ENCODE data around the gene CORO2A. TPM values are rescaled to one million over a fixed set of nuclear protein-coding genes. Genes with fewer than 3 reads are reported as not detected.

CORO2A gene
- total RNA-seq, 2 donors from 2014 or later, result 13.9 to 16.6 TPM

- H3K4me1 Mint-ChIP-seq, result peaks cover 58% of the 10 kb centered on the region
- H3K4me3 Mint-ChIP-seq, result no peak overlapping the region
- DNase-seq (no peak), ATAC-seq (peak; percentile 10)
- H3K27me3 Mint-ChIP-seq, result no peaks in the 10 kb centered on the region
- peak overlapping the region; percentile 67 for H3K27ac Mint-ChIP-seq
- H3K36me3 Mint-ChIP-seq (ENCODE audit: low read depth), result peaks cover 3% of the 10 kb centered on the region
- no peaks in the 10 kb centered on the region for H3K9me3 ChIP-seq (ENCODE audit: control insufficient read depth, low read length, poor library complexity, severe bottlenecking)
These were observed 24.2 kb downstream of the CORO2A start for GRCh38 chr9:98168153-98168780.

- peak overlapping the region; percentile 57 for H3K27ac Mint-ChIP-seq
- H3K36me3 Mint-ChIP-seq (ENCODE audit: low read depth), result peaks cover 3% of the 10 kb centered on the region
- H3K4me3 Mint-ChIP-seq, result no peak overlapping the region
- no peak for DNase-seq
- H3K4me1 Mint-ChIP-seq, result peaks cover 54% of the 10 kb centered on the region
- no peak for ATAC-seq
- no peaks in the 10 kb centered on the region for H3K27me3 Mint-ChIP-seq
- no peaks in the 10 kb centered on the region for H3K9me3 ChIP-seq (ENCODE audit: control insufficient read depth, low read length, poor library complexity, severe bottlenecking)
These were observed 27.5 kb downstream of the CORO2A start for GRCh38 chr9:98164912-98165311.

- H3K36me3 Mint-ChIP-seq (ENCODE audit: low read depth), result peaks cover 5% of the 10 kb centered on the region
- H3K9me3 ChIP-seq (ENCODE audit: control insufficient read depth, low read length, poor library complexity, severe bottlenecking), result no peaks in the 10 kb centered on the region
- H3K27ac Mint-ChIP-seq, result peak overlapping the region; percentile 57
- DNase-seq, result no peak
- no peak overlapping the region for H3K4me3 Mint-ChIP-seq
- peaks cover 49% of the 10 kb centered on the region for H3K4me1 Mint-ChIP-seq
- no peaks in the 10 kb centered on the region for H3K27me3 Mint-ChIP-seq
- no peak for ATAC-seq
These were observed 29.8 kb downstream of the CORO2A start for GRCh38 chr9:98162613-98163012.

- no peak overlapping the region for H3K4me3 Mint-ChIP-seq
- no peak for ATAC-seq
- no peak for DNase-seq
- peaks cover 46% of the 10 kb centered on the region for H3K4me1 Mint-ChIP-seq
- peaks cover 3% of the 10 kb centered on the region for H3K36me3 Mint-ChIP-seq (ENCODE audit: low read depth)
- no peaks in the 10 kb centered on the region for H3K9me3 ChIP-seq (ENCODE audit: control insufficient read depth, low read length, poor library complexity, severe bottlenecking)
- no peak overlapping the region for H3K27ac Mint-ChIP-seq
- no peaks in the 10 kb centered on the region for H3K27me3 Mint-ChIP-seq
These were observed 30.6 kb downstream of the CORO2A start for GRCh38 chr9:98161851-98162250.

- DNase-seq (no peak), ATAC-seq (no peak)
- no peak overlapping the region for H3K4me3 Mint-ChIP-seq
- H3K27me3 Mint-ChIP-seq, result no peaks in the 10 kb centered on the region
- peaks cover 5% of the 10 kb centered on the region for H3K36me3 Mint-ChIP-seq (ENCODE audit: low read depth)
- peak overlapping the region; percentile 67 for H3K27ac Mint-ChIP-seq
- no peaks in the 10 kb centered on the region for H3K9me3 ChIP-seq (ENCODE audit: control insufficient read depth, low read length, poor library complexity, severe bottlenecking)
- H3K4me1 Mint-ChIP-seq, result peaks cover 32% of the 10 kb centered on the region
These were observed 32.6 kb downstream of the CORO2A start for GRCh38 chr9:98159790-98160189.

GRCh38 chr9:98159301-98159700, 33.1 kb downstream of the CORO2A start:
- DNase-seq (no peak), ATAC-seq (no peak)
- H3K36me3 Mint-ChIP-seq (ENCODE audit: low read depth), result peaks cover 5% of the 10 kb centered on the region
- H3K4me1 Mint-ChIP-seq, result peaks cover 29% of the 10 kb centered on the region
- H3K27me3 Mint-ChIP-seq, result no peaks in the 10 kb centered on the region
- H3K9me3 ChIP-seq (ENCODE audit: control insufficient read depth, low read length, poor library complexity, severe bottlenecking), result no peaks in the 10 kb centered on the region
- H3K27ac Mint-ChIP-seq, result peak overlapping the region; percentile 67
- no peak overlapping the region for H3K4me3 Mint-ChIP-seq

GRCh38 chr9:98158071-98158831, 34.2 kb downstream of the CORO2A start:
- no peak overlapping the region for H3K4me3 Mint-ChIP-seq
- no peaks in the 10 kb centered on the region for H3K9me3 ChIP-seq (ENCODE audit: control insufficient read depth, low read length, poor library complexity, severe bottlenecking)
- H3K4me1 Mint-ChIP-seq, result peaks cover 22% of the 10 kb centered on the region
- no peaks in the 10 kb centered on the region for H3K27me3 Mint-ChIP-seq
- ATAC-seq (no peak), DNase-seq (no peak)
- peak overlapping the region; percentile 22 for H3K27ac Mint-ChIP-seq
- peaks cover 5% of the 10 kb centered on the region for H3K36me3 Mint-ChIP-seq (ENCODE audit: low read depth)

GRCh38 chr9:98157372-98157771, 35.1 kb downstream of the CORO2A start:
- H3K27me3 Mint-ChIP-seq, result no peaks in the 10 kb centered on the region
- no peak overlapping the region for H3K27ac Mint-ChIP-seq
- ATAC-seq (no peak), DNase-seq (no peak)
- peaks cover 5% of the 10 kb centered on the region for H3K36me3 Mint-ChIP-seq (ENCODE audit: low read depth)
- H3K4me3 Mint-ChIP-seq, result no peak overlapping the region
- no peaks in the 10 kb centered on the region for H3K9me3 ChIP-seq (ENCODE audit: control insufficient read depth, low read length, poor library complexity, severe bottlenecking)
- H3K4me1 Mint-ChIP-seq, result peaks cover 20% of the 10 kb centered on the region

- no peak for ATAC-seq
- Mint-ChIP-seq H3K4me3 (no peak overlapping the region), H3K4me1 (peaks cover 17% of the 10 kb centered on the region), H3K36me3 (ENCODE audit: low read depth) (peaks cover 8% of the 10 kb centered on the region), H3K27ac (no peak overlapping the region), H3K27me3 (no peaks in the 10 kb centered on the region)
- no peak for DNase-seq
- H3K9me3 ChIP-seq (ENCODE audit: control insufficient read depth, low read length, poor library complexity, severe bottlenecking), result no peaks in the 10 kb centered on the region
These were observed 37.8 kb downstream of the CORO2A start for GRCh38 chr9:98154678-98155077.

GRCh38 chr9:98152526-98152925, 39.9 kb downstream of the CORO2A start:
- no peak for ATAC-seq
- no peaks in the 10 kb centered on the region for H3K9me3 ChIP-seq (ENCODE audit: control insufficient read depth, low read length, poor library complexity, severe bottlenecking)
- H3K4me1 Mint-ChIP-seq, result peaks cover 13% of the 10 kb centered on the region
- H3K27me3 Mint-ChIP-seq, result no peaks in the 10 kb centered on the region
- DNase-seq, result no peak
- peaks cover 6% of the 10 kb centered on the region for H3K36me3 Mint-ChIP-seq (ENCODE audit: low read depth)
- no peak overlapping the region for H3K27ac Mint-ChIP-seq
- no peak overlapping the region for H3K4me3 Mint-ChIP-seq

GRCh38 chr9:98150721-98151120, 41.7 kb downstream of the CORO2A start:
- H3K9me3 ChIP-seq (ENCODE audit: control insufficient read depth, low read length, poor library complexity, severe bottlenecking), result no peaks in the 10 kb centered on the region
- H3K27ac Mint-ChIP-seq, result peak overlapping the region; percentile 81

GRCh38 chr9:98150164-98150563, 42.3 kb downstream of the CORO2A start:
- H3K9me3 ChIP-seq (ENCODE audit: control insufficient read depth, low read length, poor library complexity, severe bottlenecking), result no peaks in the 10 kb centered on the region
- no peaks in the 10 kb centered on the region for H3K27me3 Mint-ChIP-seq
- no peak overlapping the region for H3K4me3 Mint-ChIP-seq
- peak overlapping the region; percentile 81 for H3K27ac Mint-ChIP-seq
- peaks cover 3% of the 10 kb centered on the region for H3K36me3 Mint-ChIP-seq (ENCODE audit: low read depth)
- peaks cover 14% of the 10 kb centered on the region for H3K4me1 Mint-ChIP-seq
- no peak for ATAC-seq
- DNase-seq, result no peak

More at GRCh38 chr9:98150721-98151120, 41.7 kb downstream of the CORO2A start:
- H3K4me1 Mint-ChIP-seq, result peaks cover 14% of the 10 kb centered on the region
- no peak for ATAC-seq
- H3K4me3 Mint-ChIP-seq, result peak overlapping the region; percentile 19
- peaks cover 3% of the 10 kb centered on the region for H3K36me3 Mint-ChIP-seq (ENCODE audit: low read depth)
- no peak for DNase-seq
- H3K27me3 Mint-ChIP-seq, result no peaks in the 10 kb centered on the region

- peak overlapping the region; percentile 4 for H3K27ac Mint-ChIP-seq
- ATAC-seq (no peak), DNase-seq (no peak)
- H3K4me1 Mint-ChIP-seq, result peaks cover 18% of the 10 kb centered on the region
- no peaks in the 10 kb centered on the region for H3K27me3 Mint-ChIP-seq
- H3K9me3 ChIP-seq (ENCODE audit: control insufficient read depth, low read length, poor library complexity, severe bottlenecking), result no peaks in the 10 kb centered on the region
- peaks cover 3% of the 10 kb centered on the region for H3K36me3 Mint-ChIP-seq (ENCODE audit: low read depth)
- H3K4me3 Mint-ChIP-seq, result no peak overlapping the region
These were observed 43.0 kb downstream of the CORO2A start for GRCh38 chr9:98149422-98149821.

GRCh38 chr9:98148486-98148885, 44.0 kb downstream of the CORO2A start:
- peaks cover 3% of the 10 kb centered on the region for H3K36me3 Mint-ChIP-seq (ENCODE audit: low read depth)
- H3K27me3 Mint-ChIP-seq, result no peaks in the 10 kb centered on the region
- H3K4me1 Mint-ChIP-seq, result peaks cover 24% of the 10 kb centered on the region
- no peaks in the 10 kb centered on the region for H3K9me3 ChIP-seq (ENCODE audit: control insufficient read depth, low read length, poor library complexity, severe bottlenecking)
- no peak overlapping the region for H3K27ac Mint-ChIP-seq
- H3K4me3 Mint-ChIP-seq, result no peak overlapping the region
- ATAC-seq (no peak), DNase-seq (no peak)

All from T-helper 17 cell (primary cell).